ENCODE measurements around the gene ZBP1.

- TF ChIP-seq ARNT (IDR thresholded peaks at IDR 0.05) = no peak
- TF ChIP-seq ZNF384 (IDR thresholded peaks at IDR 0.05) = no peak
Measured at GRCh38 chr20:57647933-57648785, 27.9 kb upstream of the ZBP1 start.

Data from HEK293T (cell line).